GM21526 (cell line): ENCODE results near the gene PPP1R7.

Source experiments
- ATAC-seq: cut with Tn5 transposase; IDR thresholded peaks from one replicate; pipeline ENCODE4 v1.9.1; 2021; ENCODE audit warnings: moderate library complexity; ENCODE audit not compliant: unreplicated experiment, low FRiP score

Gene PPP1R7

DNA sequence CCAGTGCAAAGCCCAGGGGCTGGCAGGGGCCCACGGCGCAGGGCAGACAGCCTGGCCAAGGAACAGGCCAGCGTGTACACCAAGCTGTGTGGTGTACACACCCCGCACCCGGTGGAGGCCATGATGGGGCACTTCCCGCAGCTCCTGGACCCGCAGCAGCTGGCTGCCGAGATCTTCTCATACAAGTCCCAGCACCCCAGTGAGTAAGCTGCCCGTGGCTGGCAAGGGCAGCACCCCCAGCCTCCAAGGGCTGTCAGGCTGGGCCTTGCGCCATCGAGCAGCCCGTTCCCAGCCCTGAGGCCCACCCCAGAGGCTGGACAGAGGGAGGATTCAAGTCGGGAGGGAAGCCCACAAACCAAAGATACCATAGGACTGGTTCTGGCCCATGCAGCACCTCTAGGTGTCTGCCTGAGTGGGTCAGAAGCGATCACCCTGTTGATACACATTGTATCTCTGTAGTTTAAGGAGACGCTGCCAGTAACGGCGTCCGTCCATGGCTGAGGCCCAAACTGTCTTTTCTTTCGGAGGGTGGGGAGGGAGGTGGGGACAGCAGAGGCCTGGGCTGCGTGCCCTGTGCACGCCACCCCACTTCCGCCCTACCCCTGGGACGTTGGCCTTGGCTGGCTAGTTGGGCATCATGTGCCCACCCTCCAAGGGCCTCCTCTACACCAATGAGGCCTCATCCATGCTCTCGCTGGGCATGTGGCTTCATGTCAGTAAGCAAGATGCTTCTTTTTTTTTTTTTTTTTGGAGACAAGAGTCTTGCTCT is 31.3 kb upstream of the PPP1R7 start:
- ATAC-seq: no peak

DNA sequence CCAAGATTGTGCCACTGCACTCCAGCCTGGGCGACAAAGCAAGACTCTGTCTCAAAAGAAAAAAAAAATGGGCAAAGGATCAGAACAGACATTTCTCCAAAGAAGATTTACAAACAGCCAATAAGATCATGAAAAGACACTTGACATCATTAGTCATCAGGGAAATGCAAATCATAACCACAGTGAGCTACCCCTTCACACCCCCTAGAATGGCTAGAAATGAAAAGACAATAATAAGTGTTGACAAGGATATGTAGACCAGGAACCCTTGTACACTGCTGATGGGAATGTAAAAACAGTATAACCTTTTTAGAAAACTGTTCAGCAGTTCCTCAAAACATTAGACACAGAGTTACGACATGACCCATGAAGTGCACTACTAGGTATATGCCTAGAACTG is 29.8 kb upstream of the PPP1R7 start:
- no peak for ATAC-seq

DNA sequence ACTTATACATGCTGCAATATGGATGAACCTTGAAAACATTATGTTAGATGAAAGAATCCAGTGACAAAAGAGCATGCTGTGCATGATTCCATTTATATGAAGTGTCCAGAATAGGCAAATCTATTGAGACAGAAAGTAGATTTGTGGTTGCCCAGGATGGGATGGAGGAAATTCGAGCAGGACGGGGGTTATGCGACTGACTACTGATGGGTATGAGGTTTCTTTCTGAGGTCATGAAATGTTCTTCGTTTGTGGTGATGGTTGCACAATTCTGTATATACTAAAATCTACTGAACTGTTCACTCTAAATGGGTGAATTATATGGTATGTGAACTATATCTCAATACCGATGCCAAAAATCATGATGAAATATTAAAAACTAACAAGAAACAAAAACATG is 29.3 kb upstream of the PPP1R7 start:
- no peak for ATAC-seq

DNA sequence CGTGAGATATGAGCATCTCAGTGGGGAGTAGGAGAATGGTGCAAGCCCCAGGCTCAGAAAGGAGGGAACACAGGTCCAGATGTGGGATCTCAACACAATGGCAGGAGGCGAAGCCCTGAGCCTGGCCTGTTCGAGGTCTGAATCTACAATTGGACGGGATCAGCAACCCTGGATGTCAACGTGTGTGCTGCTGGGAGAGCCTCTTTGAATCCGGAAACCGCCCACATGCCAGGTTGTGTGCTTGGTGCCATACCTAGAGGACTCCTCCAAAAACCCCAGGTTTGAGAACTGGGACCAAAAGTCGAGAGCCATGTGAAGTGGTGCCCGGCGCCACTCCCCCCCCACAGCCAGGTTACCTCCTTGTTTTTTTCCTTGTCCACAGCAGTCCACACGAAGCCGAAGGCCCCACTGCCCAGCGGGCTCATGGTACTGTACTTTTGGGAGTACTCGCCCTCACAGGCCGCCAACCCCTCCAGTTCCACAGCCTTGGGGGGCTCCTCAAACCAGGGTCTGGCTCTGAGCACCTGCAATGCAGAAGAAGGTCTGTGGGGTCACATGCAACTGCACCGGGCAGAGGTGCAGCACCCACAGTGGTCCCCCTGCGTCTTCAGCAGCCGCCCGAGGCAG is 27.8 kb upstream of the PPP1R7 start:
- no peak for ATAC-seq

DNA sequence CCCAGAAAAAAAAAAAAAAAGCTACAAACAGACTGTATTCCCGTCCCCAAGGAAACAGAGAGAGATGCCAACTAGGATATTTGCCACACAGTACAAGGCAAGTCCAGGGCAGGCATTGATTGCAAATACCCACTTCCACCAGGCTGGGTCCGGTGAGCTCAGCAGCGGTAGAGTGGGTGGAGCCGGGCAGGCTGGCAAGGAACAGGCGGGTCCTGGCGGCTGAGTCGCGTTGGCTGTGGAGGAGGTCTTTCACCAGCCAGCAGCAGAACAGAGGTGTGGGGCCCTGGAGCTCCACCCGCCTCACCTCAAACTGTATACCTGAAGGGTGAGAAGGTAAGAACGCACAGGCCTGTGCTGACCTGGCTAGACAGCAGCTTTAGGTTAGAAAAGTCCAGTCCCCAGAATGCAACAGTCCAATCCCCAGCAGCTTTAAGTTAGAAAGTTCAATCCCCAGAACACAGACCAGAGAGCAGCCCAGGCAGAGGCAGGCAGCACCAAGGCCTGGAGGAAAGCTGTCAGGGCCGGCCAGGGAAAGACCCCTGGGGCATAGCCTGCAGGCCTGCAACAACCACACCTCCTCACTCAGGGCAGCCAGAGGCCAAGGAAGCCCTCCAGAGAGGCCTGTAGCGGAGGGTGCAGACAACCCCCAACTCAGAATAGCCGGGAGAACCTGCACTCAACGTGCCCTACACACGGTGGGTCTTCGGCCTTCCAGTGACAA is 26.3 kb upstream of the PPP1R7 start:
- no peak for ATAC-seq

DNA sequence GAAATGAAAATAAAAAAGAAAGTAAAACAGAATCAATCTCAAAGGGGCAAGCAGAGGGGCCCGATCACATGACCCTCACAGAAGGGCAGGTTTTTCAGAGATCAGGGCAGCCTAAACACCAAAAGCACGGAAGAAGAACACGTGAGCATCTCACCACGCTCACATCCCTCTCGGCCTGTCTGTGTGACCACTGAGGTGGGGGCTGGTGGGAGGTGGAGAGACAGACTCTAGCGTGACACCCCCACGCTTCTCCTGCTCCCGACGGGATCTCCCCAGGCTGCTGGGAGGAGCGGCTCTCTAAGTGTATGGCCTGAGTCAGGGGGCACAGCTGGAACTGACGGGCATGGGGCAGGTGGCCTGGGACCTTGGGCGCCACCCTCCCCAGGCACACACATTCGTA is 24.6 kb upstream of the PPP1R7 start:
- ATAC-seq: no peak

DNA sequence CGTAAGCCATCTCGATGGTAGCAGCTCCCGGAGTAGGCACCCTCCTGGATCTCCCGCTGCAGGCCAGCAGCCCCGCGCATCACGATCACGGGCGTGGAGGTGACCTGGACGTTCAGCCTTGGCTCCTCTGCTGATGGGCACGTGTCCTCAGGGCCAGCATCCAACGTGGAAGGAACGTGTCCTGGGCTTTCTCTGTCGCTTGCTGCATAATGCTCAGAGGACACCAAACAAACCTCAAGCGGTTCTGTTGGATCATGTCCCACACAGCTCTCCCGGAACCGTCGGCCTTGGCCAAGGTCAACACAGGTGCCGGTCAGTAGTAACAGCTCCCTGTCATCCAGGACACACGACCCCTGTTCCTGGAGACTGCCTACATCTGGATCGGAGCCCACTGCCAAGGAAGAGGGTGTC is 24.1 kb upstream of the PPP1R7 start:
- ATAC-seq: no peak

DNA sequence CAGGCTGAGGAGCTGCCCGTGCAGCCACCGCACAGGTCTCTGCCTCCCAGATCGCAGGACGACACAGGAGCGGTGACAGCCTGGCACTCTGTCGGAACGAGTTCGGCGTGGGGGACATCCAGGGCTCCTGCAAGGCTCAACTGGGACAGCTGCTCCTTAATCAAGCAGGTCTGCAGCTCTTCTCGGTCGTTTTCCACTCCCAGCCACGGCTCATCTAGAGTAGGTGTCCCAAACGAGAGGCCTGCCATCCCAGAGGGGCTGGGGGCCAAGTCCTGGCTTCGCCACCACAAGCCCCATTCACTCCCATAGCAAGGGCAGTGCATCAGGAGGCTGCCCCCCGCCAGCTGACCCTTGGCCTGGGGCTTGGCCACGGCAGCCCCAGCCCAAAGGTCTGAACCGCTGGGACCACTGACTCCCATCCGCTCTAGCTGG is 23.5 kb upstream of the PPP1R7 start:
- no peak for ATAC-seq

DNA sequence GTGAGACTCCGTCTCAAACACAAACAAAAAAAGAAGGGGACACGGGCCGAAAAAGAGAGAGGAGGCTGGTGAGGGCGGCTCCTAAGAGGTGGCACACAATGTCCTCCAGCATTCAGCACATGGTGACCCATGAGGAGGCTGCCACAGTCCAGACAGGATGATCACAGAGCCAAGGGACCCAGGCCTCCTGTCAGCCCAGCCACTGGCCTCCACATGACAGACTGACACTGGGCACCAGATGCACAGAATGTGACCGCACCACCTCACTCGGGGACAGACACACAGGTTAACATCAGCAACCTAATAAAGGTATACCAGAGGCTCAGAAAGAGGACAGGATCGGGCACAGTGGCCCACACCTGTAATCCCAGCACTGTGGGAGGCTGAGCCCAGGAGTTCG is 22.0 kb upstream of the PPP1R7 start:
- no peak for ATAC-seq

DNA sequence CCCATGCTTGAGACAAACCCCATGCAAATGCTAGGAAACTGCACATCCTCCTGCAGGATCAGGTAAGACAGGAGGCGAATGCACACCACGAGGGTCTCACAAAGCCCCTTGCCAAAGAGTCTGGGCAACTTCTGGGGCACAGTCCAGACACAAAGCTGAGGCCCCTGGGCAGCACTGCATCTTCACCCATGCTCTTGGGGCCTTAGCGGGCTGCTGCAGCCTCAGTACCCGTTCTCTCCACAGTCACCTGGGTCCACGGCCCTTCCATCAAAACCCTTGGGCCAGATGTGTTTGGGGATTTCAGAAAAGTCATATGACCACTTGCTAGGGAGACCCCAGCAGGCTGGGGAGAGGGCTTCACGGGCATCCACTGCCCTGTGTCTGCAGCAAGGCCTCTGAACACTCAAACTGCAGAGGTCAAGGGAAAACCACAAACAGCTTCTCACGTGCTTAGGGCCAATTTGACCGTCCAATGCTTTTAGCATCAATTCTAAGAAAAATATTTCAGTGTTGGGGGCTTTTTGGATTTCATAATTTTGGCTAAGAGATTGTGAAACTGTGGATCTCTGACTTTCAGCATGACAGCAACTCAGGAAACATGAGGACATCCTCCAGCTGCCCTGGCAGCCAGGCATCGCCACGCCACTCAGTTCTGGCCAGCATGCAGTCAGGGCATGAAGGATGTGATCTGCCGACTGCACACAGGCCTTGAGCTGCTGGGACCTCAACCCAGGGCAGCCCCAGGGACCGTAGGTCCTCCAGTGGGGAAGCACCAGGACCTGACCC is 21.0 kb upstream of the PPP1R7 start:
- ATAC-seq: no peak

DNA sequence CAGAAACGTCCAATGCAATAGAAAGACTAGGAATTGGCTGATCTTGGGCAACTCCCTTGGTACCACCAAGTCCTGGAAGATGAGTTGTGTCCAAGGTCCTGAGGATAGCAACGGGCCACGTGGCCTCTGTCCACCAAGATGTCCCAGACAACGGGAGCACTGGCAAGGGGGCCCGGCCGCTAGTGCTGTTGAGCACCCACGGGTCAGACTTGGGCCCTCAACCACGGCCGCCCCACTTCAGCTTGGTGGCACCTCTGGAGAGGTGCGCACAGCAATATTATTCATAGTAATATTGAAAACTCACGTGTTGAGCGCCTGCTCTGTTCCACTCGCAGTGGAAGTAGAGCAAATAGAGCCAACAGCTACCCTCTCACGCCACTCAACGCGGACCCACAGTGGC is 20.0 kb upstream of the PPP1R7 start:
- no peak for ATAC-seq

DNA sequence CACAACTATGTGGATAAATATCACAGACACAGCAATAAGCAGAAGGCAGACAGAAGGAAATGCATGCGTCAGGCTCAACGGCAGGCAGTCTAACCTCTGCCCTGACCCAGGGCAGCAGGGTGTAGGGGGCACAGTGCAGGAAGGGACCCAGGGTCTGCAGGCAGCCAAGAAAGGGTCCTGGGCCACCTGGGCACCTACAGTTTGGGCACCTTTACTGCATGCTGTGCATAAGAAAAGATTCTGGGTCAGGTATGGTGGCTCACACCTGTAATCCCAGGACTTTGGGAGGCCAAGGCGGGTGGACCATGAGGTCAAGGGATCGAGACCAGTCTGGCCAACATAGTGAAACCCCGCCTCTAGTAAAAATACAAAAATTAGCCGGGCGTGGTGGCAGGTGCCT is 18.7 kb upstream of the PPP1R7 start:
- no peak for ATAC-seq

DNA sequence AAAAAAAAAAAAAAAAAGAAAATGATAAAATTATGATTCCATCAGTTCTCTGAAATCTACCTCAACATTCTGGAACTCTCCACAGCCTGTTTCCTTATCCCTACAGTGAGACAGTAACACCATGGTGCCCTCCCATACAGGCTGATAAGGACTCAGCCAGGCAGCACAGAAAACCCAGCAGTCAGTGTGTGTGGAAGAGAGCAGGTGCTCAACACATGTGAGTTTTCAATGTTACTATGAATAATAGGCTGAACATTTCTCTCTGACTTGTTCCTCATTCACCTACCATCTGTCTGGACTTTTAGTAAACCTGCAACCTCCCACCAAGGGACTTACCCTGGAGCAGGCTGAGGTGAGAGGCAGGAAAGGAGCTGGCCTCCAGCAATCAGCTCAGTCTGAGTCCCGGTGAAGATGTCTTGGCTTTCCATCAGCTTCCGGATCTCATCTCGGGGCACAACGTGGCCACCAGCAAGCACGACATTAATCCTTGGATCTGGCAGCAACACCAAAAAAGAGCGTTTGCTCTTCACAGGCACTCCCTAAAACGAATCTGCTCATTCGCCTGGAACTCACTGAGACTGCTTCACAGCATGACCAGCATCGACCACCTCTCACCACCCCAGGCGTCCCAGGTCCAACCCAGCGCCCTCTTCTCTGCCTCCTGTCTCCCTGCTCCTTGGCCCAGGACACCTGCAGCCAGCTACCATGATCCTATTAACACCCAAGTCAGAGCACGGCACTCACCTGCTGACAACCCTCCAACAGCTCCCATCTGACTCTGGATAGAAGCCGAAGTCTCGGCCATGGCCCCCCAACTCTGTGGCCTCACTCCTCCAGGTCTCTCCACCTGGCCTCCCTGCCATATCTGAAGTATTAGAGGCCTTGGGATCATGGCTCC is 17.5 kb upstream of the PPP1R7 start:
- ATAC-seq: no peak

DNA sequence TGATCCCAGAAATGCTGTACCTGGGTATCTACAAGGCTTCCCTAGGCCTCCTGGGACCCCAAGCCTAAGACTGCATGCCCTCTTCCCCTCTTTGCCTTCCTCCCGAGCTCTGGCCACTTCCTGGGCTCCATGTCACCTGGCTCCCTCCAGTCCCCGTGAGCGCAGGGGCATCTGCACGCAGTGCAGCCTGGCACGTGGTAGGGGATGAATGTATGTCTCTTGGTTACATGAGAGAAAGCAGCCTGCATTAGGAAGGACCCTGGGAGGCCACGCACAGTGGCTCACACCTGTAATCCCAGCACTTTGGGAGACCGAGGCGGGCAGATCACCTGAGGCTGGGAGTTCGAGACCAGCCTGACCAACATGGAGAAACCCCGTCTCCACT is 16.8 kb upstream of the PPP1R7 start:
- ATAC-seq: no peak

DNA sequence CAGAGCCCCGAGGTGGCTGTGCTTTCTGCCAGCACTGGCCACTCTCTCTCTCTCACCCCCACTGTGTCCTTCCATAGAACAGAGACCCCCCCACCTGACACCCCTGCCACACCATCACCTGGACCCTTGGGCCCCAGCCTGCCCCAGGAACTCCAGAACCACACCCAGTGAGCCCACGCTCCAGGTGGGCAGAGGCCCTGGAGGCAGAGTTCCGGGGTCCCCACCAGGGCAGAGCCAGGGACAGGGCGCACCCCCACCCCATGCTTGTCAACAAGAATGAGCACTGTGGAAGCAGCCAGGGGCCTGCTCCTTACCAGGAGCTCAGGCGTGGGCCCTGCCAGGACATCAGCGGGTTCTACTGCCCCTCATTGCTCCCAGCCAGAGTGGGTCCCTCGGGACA is 15.6 kb upstream of the PPP1R7 start:
- ATAC-seq: no peak

DNA sequence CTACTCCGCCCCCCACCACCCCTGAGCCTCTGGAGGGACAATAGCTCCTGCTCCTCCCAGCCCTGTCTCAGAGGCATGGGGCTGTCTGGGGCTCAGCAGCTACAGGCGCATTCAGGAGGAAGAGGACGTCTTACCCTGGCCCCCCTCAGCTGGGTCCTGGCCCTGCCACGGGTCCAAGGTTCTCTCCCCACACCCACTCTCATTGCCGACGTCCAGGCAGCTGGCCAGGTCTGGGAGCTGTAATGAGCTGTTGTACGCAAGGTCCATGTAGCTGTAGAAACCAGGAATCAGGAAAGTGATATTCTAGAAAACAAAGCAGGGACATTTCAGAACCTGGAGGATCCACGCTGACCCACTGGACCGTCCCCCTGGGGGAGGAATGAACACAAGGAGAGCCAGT is 14.5 kb upstream of the PPP1R7 start:
- ATAC-seq: no peak

DNA sequence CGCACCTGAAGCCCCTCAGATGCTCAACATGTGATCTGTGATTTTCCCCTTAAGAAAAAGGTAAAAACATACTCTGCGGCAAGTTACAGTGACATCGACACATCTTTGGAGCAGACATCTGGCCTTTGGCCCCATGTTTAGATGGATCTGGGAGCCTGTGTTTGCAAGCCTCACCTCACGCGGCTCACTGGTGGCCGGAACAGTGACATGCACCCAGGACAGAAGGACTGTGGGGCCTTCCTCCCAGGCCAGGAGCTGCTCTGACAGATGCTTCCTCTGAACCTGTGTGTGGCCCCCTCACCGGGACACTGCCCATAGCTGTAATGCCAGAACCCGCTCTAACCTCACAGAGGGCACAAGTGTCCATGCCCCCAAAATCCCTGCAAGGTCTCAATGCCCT is 14.1 kb upstream of the PPP1R7 start:
- ATAC-seq: no peak

DNA sequence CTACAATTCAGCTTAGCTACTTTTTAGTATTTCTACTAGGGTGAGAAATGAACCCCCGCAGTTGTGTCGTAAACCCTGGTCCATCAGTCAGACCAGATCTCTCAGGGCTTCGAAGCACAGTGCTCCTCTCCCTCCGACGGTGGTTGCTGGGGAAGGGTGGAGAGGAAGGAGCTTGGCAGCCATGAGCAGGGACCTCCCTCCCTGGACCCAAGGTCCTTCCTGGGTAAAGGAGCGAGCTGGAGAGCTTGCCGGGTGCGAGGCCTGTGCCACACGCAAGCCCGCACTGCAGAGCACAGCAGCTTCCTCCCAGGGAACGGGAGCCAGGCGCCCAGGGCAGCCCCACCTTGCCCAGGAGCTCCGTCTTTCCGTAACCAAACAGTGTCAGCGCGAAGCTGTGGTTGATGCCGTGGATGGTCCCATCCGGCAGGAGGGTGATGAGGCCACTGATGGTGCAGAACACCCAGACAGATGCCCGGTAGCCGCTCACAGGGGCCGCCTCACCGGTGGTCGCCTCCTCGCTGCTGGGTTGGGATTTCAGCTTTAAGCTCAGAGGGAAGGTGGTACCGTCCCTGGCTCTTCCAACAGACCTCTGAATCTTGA is 13.5 kb upstream of the PPP1R7 start:
- ATAC-seq: no peak

DNA sequence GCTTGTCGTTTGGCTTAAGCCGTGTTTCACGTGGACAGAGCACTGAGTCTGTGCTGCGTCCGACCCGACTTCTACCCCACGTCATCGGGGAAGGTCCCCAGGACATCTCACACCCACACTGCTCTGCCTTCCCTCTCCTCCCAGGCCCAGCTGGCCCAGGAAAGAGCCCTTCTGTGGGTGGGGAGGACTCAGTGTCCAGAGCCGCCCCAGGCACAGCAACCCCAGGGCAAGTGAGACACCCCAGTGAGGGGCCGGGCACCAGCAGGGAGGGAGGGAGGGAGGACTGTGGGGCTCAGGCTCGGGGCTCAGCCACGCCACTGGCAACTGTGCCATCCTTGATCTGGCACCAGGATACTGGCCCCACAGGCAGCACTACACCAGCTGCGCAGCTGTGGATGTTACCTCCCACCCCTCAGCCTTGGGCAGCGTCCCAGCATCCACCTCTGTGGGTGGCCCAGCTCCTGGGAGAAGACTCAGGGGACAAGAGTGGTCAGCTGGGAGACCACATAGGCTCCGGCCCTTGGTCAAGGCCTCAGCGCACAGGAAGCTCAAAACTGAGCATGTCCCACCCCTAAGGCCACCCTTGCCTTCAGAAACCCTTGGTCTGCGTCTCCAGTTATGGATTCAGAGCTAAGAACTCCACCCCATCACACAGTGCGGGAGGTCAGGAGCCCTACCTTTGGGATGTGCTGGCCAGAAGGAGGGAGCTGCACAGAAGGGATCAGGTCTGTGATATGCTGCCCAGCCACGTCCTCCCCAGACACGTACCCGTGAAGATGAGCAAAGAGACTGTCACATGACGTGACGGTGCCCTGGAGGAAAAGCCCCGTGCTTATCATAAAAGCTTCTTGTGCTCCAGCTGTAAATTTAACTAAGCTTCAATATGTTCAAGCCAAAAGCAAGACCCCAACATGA is 12.7 kb upstream of the PPP1R7 start:
- no peak for ATAC-seq
